HCT116 (cell line): ENCODE data around the gene MORN1. TPM values are rescaled to one million over a fixed set of nuclear protein-coding genes. Genes with fewer than 3 reads are reported as not detected.

Experiments
- ATAC-seq: fragments of 200-7000 bp; cut with Tn5 transposase; 2 replicates; pipeline ENCODE4 v1.9.1; 2020; ENCODE audit warnings: mild to moderate bottlenecking, moderate library complexity
- BruUV-seq: library from RNA; stranded (reverse); fragments of 400-500 nt; replicated peaks from 2 replicates; lab custom pipeline; 2021; lab: Mats Ljungman, UMichigan
- CTCF ChIA-PET: fragments of 300-600 bp; sonication (Branson Sonifier 250); formaldehyde crosslinking; loops from one replicate; lab custom pipeline; 2021; ENCODE audit warnings: antibody characterized with exemption; lab: Charles Lee
- POLR2A ChIA-PET: fragments of 300-600, 350-600 bp; sonication (Branson Sonifier 250); formaldehyde crosslinking; loops from one replicate; lab custom pipeline; 2021; ENCODE audit warnings: antibody characterized with exemption; lab: Charles Lee
- RAD21 ChIA-PET, 2 experiments: fragments of 300-600 bp; sonication (Branson Sonifier 250); formaldehyde crosslinking; loops; one replicate each; lab custom pipeline; 2023; ENCODE audit warnings: low total read pairs in 2 of 2; ENCODE audit not compliant: uncharacterized antibody in 2 of 2, unreplicated experiment in 2 of 2, low non-redundant PET in 1 of 2; lab: Charles Lee
- DNase-seq: peaks from one replicate; pipeline ENCODE4 v3.0.0-alpha.2; 2010; ENCODE audit warnings: low read depth, low spot score
- H2AFZ ChIP-seq: fragments of 200-600 bp; shearing (Covaris generic), sonication (generic); 2 replicates; pipeline ENCODE4 v1.6.1; 2017; ENCODE audit warnings: low read depth, mixed run types, mixed read lengths, antibody characterized with exemption, low read length; ENCODE audit not compliant: poor library complexity, severe bottlenecking
- H3K27ac ChIP-seq: 2 replicates; pipeline ENCODE4 v1.5.1; 2012; ENCODE audit warnings: low read depth, low read length
- H3K27me3 ChIP-seq: fragments of 200-600 bp; sonication (generic); 2 replicates; pipeline ENCODE4 v1.6.1; 2016; ENCODE audit warnings: mixed run types, low read length, mixed read lengths; ENCODE audit not compliant: insufficient read depth
- H3K36me3 ChIP-seq, 2 experiments: fragments of 200-500 bp in 1 of 2; fragments of 200-600 bp in 1 of 2; sonication (Bioruptor generic) in 1 of 2; sonication (generic) in 1 of 2; 2 replicates each; pipeline versions ENCODE4 v1.5.1 to v1.6.1; 2014 to 2016; ENCODE audit warnings: low read length in 2 of 2, inconsistent platforms in 1 of 2, mixed read lengths in 1 of 2, mixed run types in 1 of 2; ENCODE audit not compliant: insufficient read depth in 2 of 2, control insufficient read depth in 1 of 2
- H3K4me1 ChIP-seq, 2 experiments: fragments of 200-600 bp in 1 of 2; sonication (generic) in 1 of 2; 2 replicates each; pipeline versions ENCODE4 v1.5.1 to v1.6.1; 2012 to 2017; ENCODE audit warnings: low read length in 2 of 2, inconsistent platforms in 1 of 2, mild to moderate bottlenecking in 1 of 2, mixed read lengths in 1 of 2, mixed run types in 1 of 2, moderate library complexity in 1 of 2; ENCODE audit not compliant: insufficient read depth in 2 of 2, control insufficient read depth in 1 of 2
- H3K4me2 ChIP-seq: fragments of 200-600 bp; sonication (generic); 2 replicates; pipeline ENCODE4 v1.6.1; 2017; ENCODE audit warnings: mixed run types, low read length, mixed read lengths
- H3K4me3 ChIP-seq, 2 experiments: fragments of 200-600 bp in 1 of 2; sonication (generic) in 1 of 2; replicated peaks in 1 of 2; 2 replicates each; pipeline ENCODE4 v1.5.1; 2011 to 2016; ENCODE audit warnings: low read length in 2 of 2, control low read depth in 1 of 2, low read depth in 1 of 2, mild to moderate bottlenecking in 1 of 2, mixed read lengths in 1 of 2, mixed run types in 1 of 2
- H3K79me2 ChIP-seq: fragments of 200-600 bp; sonication (generic); 2 replicates; pipeline ENCODE4 v1.6.1; 2017; ENCODE audit warnings: mild to moderate bottlenecking, mixed run types, low read length, moderate library complexity, mixed read lengths; ENCODE audit not compliant: insufficient read depth
- H3K9ac ChIP-seq: fragments of 200-600 bp; sonication (generic); 2 replicates; pipeline ENCODE4 v1.6.1; 2016; ENCODE audit warnings: low read length, mixed read lengths
- H3K9me2 ChIP-seq: fragments of 200-600 bp; sonication (generic), shearing (Covaris generic); 2 replicates; pipeline ENCODE4 v1.6.1; 2017; ENCODE audit warnings: mixed run types, mild to moderate bottlenecking, moderate library complexity; ENCODE audit not compliant: insufficient read depth
- H3K9me3 ChIP-seq, 2 experiments: fragments of 200-500 bp in 1 of 2; fragments of 200-600 bp in 1 of 2; sonication (Bioruptor generic) in 1 of 2; sonication (generic) in 1 of 2; 2 replicates each; pipeline ENCODE4 v1.6.1; 2014 to 2017; ENCODE audit warnings: low read length in 2 of 2, mixed read lengths in 2 of 2, inconsistent platforms in 1 of 2, low read depth in 1 of 2, mild to moderate bottlenecking in 1 of 2, mixed run types in 1 of 2, moderate library complexity in 1 of 2; ENCODE audit not compliant: control insufficient read depth in 1 of 2, insufficient read depth in 1 of 2
- H4K20me1 ChIP-seq: fragments of 200-600 bp; sonication (generic), shearing (Covaris generic); 2 replicates; pipeline ENCODE4 v1.6.1; 2017; ENCODE audit warnings: mixed run types, mild to moderate bottlenecking, moderate library complexity; ENCODE audit not compliant: insufficient read depth
- ATF3 ChIP-seq: IDR thresholded peaks from 2 replicates; pipeline ENCODE4 v1.6.1; 2012
- CTCF ChIP-seq, 3 experiments: fragments of 200-600 bp in 1 of 3; sonication (generic) in 1 of 3; IDR thresholded peaks in 2 of 3; conservative IDR thresholded peaks in 1 of 3; 2 replicates each; pipeline ENCODE4 v1.5.1; 2012 to 2017; ENCODE audit warnings: low read depth in 2 of 3, low read length in 2 of 3, antibody characterized with exemption in 1 of 3, borderline replicate concordance in 1 of 3, control low read depth in 1 of 3, mild to moderate bottlenecking in 1 of 3, mixed read lengths in 1 of 3, mixed run types in 1 of 3, moderate library complexity in 1 of 3; ENCODE audit not compliant: insufficient read depth in 1 of 3
- EGR1 ChIP-seq: IDR thresholded peaks from 2 replicates; pipeline ENCODE4 v1.6.1; 2012; ENCODE audit warnings: low read depth
- EZH2phosphoT487 ChIP-seq: fragments of 200-600 bp; IDR thresholded peaks from 2 replicates; pipeline ENCODE4 v1.6.1; 2018; ENCODE audit warnings: antibody characterized with exemption, borderline replicate concordance
- FOSL1 ChIP-seq: IDR thresholded peaks from 2 replicates; pipeline ENCODE4 v1.6.1; 2012; ENCODE audit warnings: low read depth
- MAX ChIP-seq: IDR thresholded peaks from 2 replicates; pipeline ENCODE4 v1.6.1; 2012
- RAD21 ChIP-seq: IDR thresholded peaks from 2 replicates; pipeline ENCODE4 v1.6.1; 2012; ENCODE audit warnings: low read depth, mild to moderate bottlenecking
- SIN3A ChIP-seq: IDR thresholded peaks from 2 replicates; pipeline ENCODE4 v1.6.1; 2012; ENCODE audit warnings: low read depth
- SP1 ChIP-seq: IDR thresholded peaks from 2 replicates; pipeline ENCODE4 v1.6.1; 2012; ENCODE audit warnings: low read depth
- SRF ChIP-seq: IDR thresholded peaks from 2 replicates; pipeline ENCODE4 v1.6.1; 2012; ENCODE audit warnings: low read depth
- TCF7L2 ChIP-seq: IDR thresholded peaks from 2 replicates; pipeline ENCODE4 v1.7.0; 2011; ENCODE audit warnings: borderline replicate concordance, inconsistent platforms; ENCODE audit not compliant: insufficient read depth, insufficient read length; ENCODE audit errors: extremely low read depth
- ZNF274 ChIP-seq: fragments of 200-500 bp; sonication (Bioruptor generic); IDR thresholded peaks from 2 replicates; pipeline ENCODE4 v1.6.1; 2014; ENCODE audit warnings: mild to moderate bottlenecking, low read depth, low read length, inconsistent platforms
- intact Hi-C: fragments of 100-400 bp; cut with micrococcal nuclease; formaldehyde crosslinking; loops from 2 replicates; pipeline ENCODE4 v1.10.0; 2022
- total RNA-seq: library from RNA; stranded (reverse); gene quantifications from one replicate; pipeline ENCODE4 v1.2.1, GENCODE V29; 2021; ENCODE audit not compliant: unreplicated experiment

The MORN1 gene
- total RNA-seq, 1 experiment from 2014 or later: 21.4 TPM

GRCh38 chr1:2360588-2361364, 30.6 kb downstream of the MORN1 start:
- Histone ChIP-seq H3K79me2 (no peaks in the 10 kb centered on the region), H3K27me3 (no peaks in the 10 kb centered on the region), H3K9me3 (no peaks in the 10 kb centered on the region), H3K9ac (no peak overlapping the region), H3K36me3 (no peaks in the 10 kb centered on the region), H3K4me1 (peaks cover 13 to 15% of the 10 kb centered on the region in 2 experiments; a peak in 3 of 4 replicates), H4K20me1 (no peaks in the 10 kb centered on the region), H3K4me3 (no peak overlapping the region), H2AFZ (no peak overlapping the region), H3K27ac (no peak overlapping the region), H3K9me2 (no peaks in the 10 kb centered on the region), H3K4me2 (peak overlapping the region; percentile 45)
- intact Hi-C loops: no loop called here
- no TSS peak for BruUV-seq
- TF ChIP-seq MAX: no peak
- no peak for TF ChIP-seq CTCF (IDR thresholded peaks at IDR 0.05 in 2 of 3, conservative IDR thresholded peaks at IDR 0.05 in 1 of 3; ENCODE audit: borderline replicate concordance in 1 of 3, insufficient read depth in 1 of 3, low read depth in 2 of 3, low read length in 2 of 3)
- no peak for TF ChIP-seq SRF
- TF ChIP-seq FOSL1: no peak
- no peak for TF ChIP-seq EZH2phosphoT487
- no peak for TF ChIP-seq RAD21
- no peak for TF ChIP-seq ATF3
- no peak for TF ChIP-seq ZNF274
- TF ChIP-seq TCF7L2: no peak
- no peak for TF ChIP-seq EGR1
- no peak for TF ChIP-seq SP1
- no peak for TF ChIP-seq SIN3A
- ChIA-PET RAD21 (no interaction called here), CTCF (no interaction called here), POLR2A (no interaction called here)
- no peak for DNase-seq
- ATAC-seq: peak; percentile 46
